H7 (cell line): ENCODE data around the gene TLCD3A. TPM values are rescaled to one million over a fixed set of nuclear protein-coding genes. Genes with fewer than 3 reads are reported as not detected.
A peak's percentile ranks its signal among the peaks of the same experiment; 100 is the strongest.
"Not testable (repeated sequence)": the region's sequence is repeated elsewhere in the genome, so short reads cannot be mapped to it uniquely, and the experiment has no call there.

Experiments used
- DNase-seq: peaks from one replicate; pipeline ENCODE4 v3.0.0; 2012
- H3K27me3 ChIP-seq: 2 replicates; pipeline ENCODE4 v1.6.0; 2011; ENCODE audit warnings: mild to moderate bottlenecking, low read length; ENCODE audit not compliant: control insufficient read depth, insufficient read depth
- H3K36me3 ChIP-seq: replicated peaks from 2 replicates; pipeline ENCODE4 v1.5.1; 2011; ENCODE audit warnings: low read length; ENCODE audit not compliant: control insufficient read depth, insufficient read depth
- H3K4me3 ChIP-seq: 2 replicates; pipeline ENCODE4 v1.5.1; 2011; ENCODE audit warnings: low read depth, mild to moderate bottlenecking, control low read depth, low read length, moderate library complexity; ENCODE audit not compliant: insufficient read depth
- total RNA-seq: library from RNA; depleted of rRNA; stranded (reverse); fragments of >200 nt; shearing (Covaris generic); gene quantifications from 2 replicates; pipeline ENCODE4 v1.2.3, GENCODE V29; 2014; rRNA removed

The TLCD3A gene
- total RNA-seq: 11.0 and 12.4 TPM in 2 replicates

GRCh38 chr17:732067-732901 is at the start of gene TLCD3A:
Gene TLCD3A, plus strand, starts transcription at chr17:732596. Its CDS starts 52 bp downstream, at chr17:732648.
- Histone ChIP-seq H3K27me3 (peaks cover 3% of the 10 kb centered on the region), H3K4me3 (peak within 1 kb of the TSS; percentile 77), H3K36me3 (no peaks in the 10 kb centered on the region; the same call in 1 of the 2 replicates)
- peak; percentile 94 for DNase-seq

- Histone ChIP-seq H3K36me3 (no peaks in the 10 kb centered on the region), H3K27me3 (no peaks in the 10 kb centered on the region), H3K4me3 (no peak overlapping the region)
- no peak for DNase-seq
These were observed 49.4 kb upstream of the TLCD3A start for GRCh38 chr17:683040-683439.

GRCh38 chr17:683499-684254 is 48.7 kb upstream of the TLCD3A start:
- Histone ChIP-seq H3K27me3 (no peaks in the 10 kb centered on the region), H3K4me3 (no peak overlapping the region), H3K36me3 (no peaks in the 10 kb centered on the region)
- DNase-seq: no peak

GRCh38 chr17:685006-685405 is 47.4 kb upstream of the TLCD3A start:
- Histone ChIP-seq H3K4me3 (no peak overlapping the region), H3K27me3 (no peaks in the 10 kb centered on the region)

GRCh38 chr17:688100-688989 is 44.1 kb upstream of the TLCD3A start:
- DNase-seq: no peak
- Histone ChIP-seq H3K36me3 (no peaks in the 10 kb centered on the region; the same call in 1 of the 2 replicates), H3K4me3 (no peak overlapping the region), H3K27me3 (no peaks in the 10 kb centered on the region)

More at GRCh38 chr17:685006-685405, 47.4 kb upstream of the TLCD3A start:
- H3K36me3 ChIP-seq: no peaks in the 10 kb centered on the region; the same call in 1 of the 2 replicates
- no peak for DNase-seq

- no peak overlapping the region for H3K4me3 ChIP-seq
- DNase-seq: no peak
- no peaks in the 10 kb centered on the region; the same call in 1 of the 2 replicates for H3K36me3 ChIP-seq
- H3K27me3 ChIP-seq: no peaks in the 10 kb centered on the region
These were observed 42.7 kb upstream of the TLCD3A start for GRCh38 chr17:689556-690275.

GRCh38 chr17:690361-690760 is 42.0 kb upstream of the TLCD3A start:
- no peak for DNase-seq
- no peak overlapping the region for H3K4me3 ChIP-seq
- no peaks in the 10 kb centered on the region; the same call in 1 of the 2 replicates for H3K36me3 ChIP-seq
- no peaks in the 10 kb centered on the region for H3K27me3 ChIP-seq

- no peaks in the 10 kb centered on the region; the same call in 1 of the 2 replicates for H3K36me3 ChIP-seq
- no peaks in the 10 kb centered on the region for H3K27me3 ChIP-seq
- no peak overlapping the region for H3K4me3 ChIP-seq
- DNase-seq: no peak
These were observed 41.0 kb upstream of the TLCD3A start for GRCh38 chr17:691423-691822.

GRCh38 chr17:692116-692515 is 40.3 kb upstream of the TLCD3A start:
- no peak for DNase-seq
- no peak overlapping the region for H3K4me3 ChIP-seq

GRCh38 chr17:693791-694638 is 38.4 kb upstream of the TLCD3A start:
- no peaks in the 10 kb centered on the region for H3K27me3 ChIP-seq
- no peak for DNase-seq
- no peak overlapping the region for H3K4me3 ChIP-seq
- H3K36me3 ChIP-seq: no peaks in the 10 kb centered on the region; the same call in 1 of the 2 replicates

More at GRCh38 chr17:692116-692515, 40.3 kb upstream of the TLCD3A start:
- Histone ChIP-seq H3K27me3 (no peaks in the 10 kb centered on the region), H3K36me3 (no peaks in the 10 kb centered on the region; the same call in 1 of the 2 replicates)

- no peaks in the 10 kb centered on the region for H3K36me3 ChIP-seq
- no peak overlapping the region for H3K4me3 ChIP-seq
- no peaks in the 10 kb centered on the region for H3K27me3 ChIP-seq
- no peak for DNase-seq
These were observed 36.0 kb upstream of the TLCD3A start for GRCh38 chr17:696369-696768.

GRCh38 chr17:697682-698081 is 34.7 kb upstream of the TLCD3A start:
- H3K4me3 ChIP-seq: no peak overlapping the region
- no peaks in the 10 kb centered on the region for H3K36me3 ChIP-seq
- no peak for DNase-seq
- no peaks in the 10 kb centered on the region for H3K27me3 ChIP-seq

GRCh38 chr17:698096-698495 is 34.3 kb upstream of the TLCD3A start:
- not testable (repeated sequence) for H3K4me3 ChIP-seq, DNase-seq, H3K27me3 ChIP-seq, H3K36me3 ChIP-seq
